ENCODE results near the gene LSM11. TPM values are rescaled to one million over a fixed set of nuclear protein-coding genes. Genes with fewer than 3 reads are reported as not detected.

LSM11 gene
- total RNA-seq, 1 donor from 2014 or later, result 6.0 TPM

GRCh38 chr5:157793301-157793700, 49.8 kb downstream of the LSM11 start:
- Mint-ChIP-seq H3K27me3 (ENCODE audit: unreplicated experiment) (peaks cover 1% of the 10 kb centered on the region), H3K36me3 (ENCODE audit: low read depth, unreplicated experiment) (peaks cover 13% of the 10 kb centered on the region), H3K4me3 (ENCODE audit: unreplicated experiment) (no peak overlapping the region), H3K9me3 (ENCODE audit: unreplicated experiment) (no peaks in the 10 kb centered on the region), H3K4me1 (ENCODE audit: unreplicated experiment) (no peaks in the 10 kb centered on the region), H3K27ac (ENCODE audit: unreplicated experiment) (no peak overlapping the region)
- TF ChIP-seq CTCF (IDR thresholded peaks at IDR 0.05; ENCODE audit: unreplicated experiment), result no peak
- DNase-seq (ENCODE audit: low spot score), result no peak

DNA sequence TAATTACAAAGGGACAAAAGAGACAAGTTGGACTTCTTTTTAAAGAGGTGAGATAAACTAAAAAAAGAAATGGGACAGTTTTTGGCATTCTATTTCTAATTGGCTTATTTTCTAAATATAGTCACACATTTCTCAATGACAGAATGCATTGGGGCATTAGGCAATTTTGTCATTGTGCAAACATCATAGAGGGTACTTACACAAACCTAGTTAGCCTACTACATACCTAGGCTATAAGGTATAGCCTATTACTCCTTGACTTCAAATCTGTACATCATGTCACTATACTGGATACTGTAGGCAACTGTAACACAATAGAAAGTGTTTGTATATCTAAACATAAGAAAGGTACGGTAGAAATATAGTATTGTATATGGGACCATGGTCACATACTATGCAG, 56.1 kb downstream of the LSM11 start:
- no peak overlapping the region for H3K27ac Mint-ChIP-seq (ENCODE audit: unreplicated experiment)
- H3K36me3 Mint-ChIP-seq (ENCODE audit: low read depth, unreplicated experiment), result peaks cover 13% of the 10 kb centered on the region
- no peaks in the 10 kb centered on the region for H3K4me1 Mint-ChIP-seq (ENCODE audit: unreplicated experiment)
- DNase-seq (ENCODE audit: low spot score), result no peak
- no peak overlapping the region for H3K4me3 Mint-ChIP-seq (ENCODE audit: unreplicated experiment)
- TF ChIP-seq CTCF (IDR thresholded peaks at IDR 0.05; ENCODE audit: unreplicated experiment), result no peak
- peaks cover 1% of the 10 kb centered on the region for H3K27me3 Mint-ChIP-seq (ENCODE audit: unreplicated experiment)
- no peaks in the 10 kb centered on the region for H3K9me3 Mint-ChIP-seq (ENCODE audit: unreplicated experiment)

DNA sequence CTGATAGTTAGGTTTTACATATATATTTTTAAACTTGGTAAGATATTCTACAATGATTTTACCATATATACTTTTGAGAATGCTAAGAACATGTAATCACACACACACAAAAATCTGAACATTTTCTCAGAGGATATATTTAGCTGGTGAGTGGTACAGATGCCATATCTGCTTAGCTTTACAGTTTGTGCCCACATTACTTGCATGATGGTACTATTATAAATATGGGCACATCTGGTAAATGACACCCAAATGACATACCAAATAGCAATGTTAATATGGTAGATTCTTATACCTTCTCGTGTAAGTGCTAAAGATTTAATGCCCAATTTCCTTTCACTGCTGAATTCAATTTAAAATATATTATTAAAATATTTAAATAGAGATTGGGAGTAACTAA, 56.6 kb downstream of the LSM11 start:
- TF ChIP-seq CTCF (IDR thresholded peaks at IDR 0.05; ENCODE audit: unreplicated experiment), result no peak
- Mint-ChIP-seq H3K27ac (ENCODE audit: unreplicated experiment) (no peak overlapping the region), H3K4me3 (ENCODE audit: unreplicated experiment) (no peak overlapping the region), H3K36me3 (ENCODE audit: low read depth, unreplicated experiment) (peaks cover 15% of the 10 kb centered on the region), H3K27me3 (ENCODE audit: unreplicated experiment) (peaks cover 1% of the 10 kb centered on the region), H3K9me3 (ENCODE audit: unreplicated experiment) (no peaks in the 10 kb centered on the region), H3K4me1 (ENCODE audit: unreplicated experiment) (no peaks in the 10 kb centered on the region)
- DNase-seq (ENCODE audit: low spot score), result no peak

- peaks cover 23% of the 10 kb centered on the region for H3K36me3 Mint-ChIP-seq (ENCODE audit: low read depth, unreplicated experiment)
- H3K9me3 Mint-ChIP-seq (ENCODE audit: unreplicated experiment), result no peaks in the 10 kb centered on the region
- H3K4me3 Mint-ChIP-seq (ENCODE audit: unreplicated experiment), result no peak overlapping the region
- no peak for DNase-seq (ENCODE audit: low spot score)
- no peak overlapping the region for H3K27ac Mint-ChIP-seq (ENCODE audit: unreplicated experiment)
- H3K4me1 Mint-ChIP-seq (ENCODE audit: unreplicated experiment), result no peaks in the 10 kb centered on the region
- no peak for TF ChIP-seq CTCF (IDR thresholded peaks at IDR 0.05; ENCODE audit: unreplicated experiment)
- H3K27me3 Mint-ChIP-seq (ENCODE audit: unreplicated experiment), result no peaks in the 10 kb centered on the region
These were observed 59.2 kb downstream of the LSM11 start for GRCh38 chr5:157802736-157803135.

DNA sequence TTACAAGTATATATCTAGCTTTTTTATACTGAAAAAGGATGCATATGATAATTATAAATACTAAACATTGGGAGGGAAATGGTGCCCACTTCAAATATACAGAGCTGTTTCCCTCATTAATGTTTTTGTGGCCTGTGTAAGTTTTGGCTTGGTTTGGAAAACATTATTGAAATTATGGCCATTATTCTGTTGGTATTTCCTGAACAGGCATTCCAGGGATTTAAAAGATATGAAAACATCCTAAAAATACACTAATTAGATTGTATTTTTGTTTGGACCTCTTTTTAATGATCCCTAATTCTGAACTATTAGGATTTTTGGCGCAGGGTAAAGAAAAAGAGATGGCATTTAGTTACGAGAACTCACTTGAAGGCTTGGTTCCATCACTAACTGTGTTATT, 64.5 kb downstream of the LSM11 start:
- no peaks in the 10 kb centered on the region for H3K4me1 Mint-ChIP-seq (ENCODE audit: unreplicated experiment)
- no peak for TF ChIP-seq CTCF (IDR thresholded peaks at IDR 0.05; ENCODE audit: unreplicated experiment)
- peaks cover 20% of the 10 kb centered on the region for H3K36me3 Mint-ChIP-seq (ENCODE audit: low read depth, unreplicated experiment)
- H3K27me3 Mint-ChIP-seq (ENCODE audit: unreplicated experiment), result no peaks in the 10 kb centered on the region
- H3K9me3 Mint-ChIP-seq (ENCODE audit: unreplicated experiment), result no peaks in the 10 kb centered on the region
- H3K4me3 Mint-ChIP-seq (ENCODE audit: unreplicated experiment), result no peak overlapping the region
- no peak for DNase-seq (ENCODE audit: low spot score)
- H3K27ac Mint-ChIP-seq (ENCODE audit: unreplicated experiment), result no peak overlapping the region

Other genes with a start within 250 kb of the LSM11 start
- gene ADAM19, start 167.9 kb upstream of the LSM11 start, total RNA-seq (ENCODE audit: unreplicated experiment), result 176 TPM
- 0.15 TPM for gene SOX30, start 91.3 kb upstream of the LSM11 start, total RNA-seq (ENCODE audit: unreplicated experiment)
- gene C5orf52, start 72.2 kb upstream of the LSM11 start, total RNA-seq (ENCODE audit: unreplicated experiment), result not detected
- gene THG1L, start 12.3 kb upstream of the LSM11 start, total RNA-seq (ENCODE audit: unreplicated experiment), result 6.4 TPM
- 72.9 TPM for gene CLINT1, start 115.4 kb downstream of the LSM11 start, total RNA-seq (ENCODE audit: unreplicated experiment)